SKM-1 treated with dmso at 0.1 percent for 144 hours (cell line): ENCODE results near the gene TICAM2.

Experiments used
- DNase-seq: peaks from one replicate; lab custom pipeline; 2025; ENCODE audit not compliant: unreplicated experiment; lab: John Stamatoyannopoulos, UW

TICAM2 gene

GRCh38 chr5:115611873-115612272 lies 9.6 kb upstream of the TICAM2 start:
- DNase-seq: no peak

GRCh38 chr5:115607935-115608334 lies 5.7 kb upstream of the TICAM2 start:
- no peak for DNase-seq

GRCh38 chr5:115605436-115605835 lies 3.2 kb upstream of the TICAM2 start:
- DNase-seq: no peak

DNA sequence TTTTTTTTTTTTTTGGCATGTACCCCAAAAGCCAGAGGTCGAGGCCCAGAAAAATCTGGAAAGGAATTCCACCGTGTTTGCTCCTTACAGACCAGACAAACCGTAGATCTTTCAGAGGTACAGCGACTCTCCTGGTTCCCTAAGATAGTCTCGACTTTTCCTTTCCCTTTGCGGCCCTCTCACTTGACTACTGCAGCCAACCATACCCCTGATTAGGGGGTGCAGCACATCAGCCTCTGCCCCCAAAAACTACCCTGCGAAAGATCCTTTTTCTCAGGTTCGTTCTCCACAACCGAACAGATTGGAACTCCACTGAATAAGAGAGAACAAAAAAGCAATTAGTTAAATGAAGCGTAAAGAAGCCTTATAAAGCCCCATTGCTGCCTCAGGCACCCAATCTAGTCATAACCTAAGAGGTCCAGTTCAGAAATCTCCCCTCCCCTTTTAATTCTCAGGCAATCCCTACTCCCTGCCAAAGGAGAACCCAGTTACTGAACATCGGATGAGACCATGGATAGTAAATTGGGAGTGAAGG lies 379 bp upstream of the TICAM2 start:
- no peak for DNase-seq

DNA sequence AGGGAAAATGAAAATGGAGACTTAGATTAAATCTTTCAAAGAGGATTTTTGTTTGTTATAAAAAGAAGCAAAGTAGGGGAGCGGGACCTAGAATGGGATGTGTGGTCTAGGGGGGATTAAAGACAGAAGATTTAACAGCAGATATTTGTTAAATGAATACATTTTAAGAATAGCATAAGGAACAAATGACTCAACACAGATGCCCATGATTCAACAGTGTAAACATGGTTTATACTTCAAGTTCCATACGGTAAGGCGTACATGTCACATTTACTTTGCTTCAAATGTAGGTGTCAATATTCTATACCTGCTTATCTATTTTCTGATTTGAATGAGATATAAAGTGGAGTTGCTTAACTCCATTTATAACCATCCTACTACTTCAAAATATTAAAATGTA lies 1.5 kb downstream of the TICAM2 start:
- no peak for DNase-seq

DNA sequence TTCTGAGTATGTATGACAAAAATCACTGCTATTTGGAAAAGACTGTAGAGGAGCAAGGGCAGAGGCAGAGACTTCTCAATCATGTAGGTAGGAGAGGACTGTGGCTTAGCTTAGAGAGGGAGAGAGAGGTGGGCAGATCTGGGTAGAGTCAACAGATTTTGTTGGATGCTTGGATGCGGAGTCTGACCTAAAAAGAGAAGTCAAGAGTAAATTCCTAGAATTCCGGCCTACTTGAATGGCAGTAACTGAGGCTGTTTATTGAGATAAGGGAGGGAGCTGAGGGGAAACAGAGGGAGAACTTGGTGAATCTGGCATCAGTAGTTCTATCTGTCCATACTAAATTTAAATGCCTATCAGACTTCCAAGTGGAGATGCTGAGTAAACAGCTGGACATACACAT lies 2.4 kb downstream of the TICAM2 start:
- DNase-seq: no peak

- DNase-seq: peak; percentile 9
These were observed 2.8 kb downstream of the TICAM2 start for GRCh38 chr5:115599502-115599901.

- no peak for DNase-seq
These were observed 7.9 kb downstream of the TICAM2 start for GRCh38 chr5:115594128-115595047.

- no peak for DNase-seq
These were observed 13.2 kb downstream of the TICAM2 start for GRCh38 chr5:115589043-115589442.

DNA sequence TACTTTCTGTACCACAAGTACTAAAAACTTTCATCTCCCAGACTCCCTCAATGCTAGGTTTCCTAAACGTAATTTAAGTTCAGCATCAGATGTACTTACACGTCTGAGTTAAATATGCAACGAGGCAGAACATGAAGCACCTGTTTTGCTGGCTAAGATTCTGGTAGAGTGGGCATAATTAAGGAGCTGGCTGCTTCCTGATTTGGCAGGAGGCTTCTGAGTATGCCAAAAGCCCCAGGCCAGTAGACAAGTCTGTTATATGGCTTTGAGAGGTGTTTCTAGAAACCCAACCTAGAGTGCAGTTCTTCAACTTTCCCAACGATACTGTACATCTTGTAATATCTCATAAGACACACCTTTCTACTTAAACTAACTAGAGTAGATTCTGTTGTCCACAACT lies 13.6 kb downstream of the TICAM2 start:
- DNase-seq: no peak

DNA sequence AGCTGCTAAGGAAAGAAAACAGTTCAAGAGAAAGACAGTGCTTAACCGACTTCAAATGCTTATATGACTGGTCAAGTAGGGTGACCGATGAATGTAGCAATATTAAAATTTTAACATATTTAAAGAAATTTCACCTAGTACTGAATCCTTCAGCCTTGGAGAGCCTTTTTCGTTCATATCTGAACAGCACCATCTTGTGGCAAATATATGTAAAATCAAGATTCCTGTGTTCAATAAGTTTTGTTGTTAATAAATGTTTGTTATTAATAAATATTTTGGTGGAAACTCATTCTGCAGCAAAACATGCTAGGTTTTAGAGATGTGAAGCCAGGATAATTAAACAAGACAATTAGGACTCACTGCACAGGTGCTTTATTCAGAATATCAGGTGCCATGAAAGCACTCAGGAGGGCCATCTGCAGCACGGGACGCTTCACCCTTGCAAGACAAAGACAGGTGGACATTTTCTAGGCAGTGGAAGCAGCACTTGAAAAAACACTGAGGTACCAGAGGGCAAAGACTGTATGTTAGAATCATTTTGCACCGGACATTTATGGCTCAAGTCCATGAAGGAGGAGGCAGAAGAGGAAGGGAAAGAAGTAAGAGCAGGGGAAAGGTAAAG lies 15.6 kb downstream of the TICAM2 start:
- peak; percentile 49 for DNase-seq

- no peak for DNase-seq
These were observed 17.0 kb downstream of the TICAM2 start for GRCh38 chr5:115585265-115585664.

GRCh38 chr5:115584501-115584900 lies 17.8 kb downstream of the TICAM2 start:
- DNase-seq: no peak

GRCh38 chr5:115583474-115583873 lies 18.8 kb downstream of the TICAM2 start:
- DNase-seq: no peak

- DNase-seq: no peak
These were observed 21.3 kb downstream of the TICAM2 start for GRCh38 chr5:115580941-115581340.

DNA sequence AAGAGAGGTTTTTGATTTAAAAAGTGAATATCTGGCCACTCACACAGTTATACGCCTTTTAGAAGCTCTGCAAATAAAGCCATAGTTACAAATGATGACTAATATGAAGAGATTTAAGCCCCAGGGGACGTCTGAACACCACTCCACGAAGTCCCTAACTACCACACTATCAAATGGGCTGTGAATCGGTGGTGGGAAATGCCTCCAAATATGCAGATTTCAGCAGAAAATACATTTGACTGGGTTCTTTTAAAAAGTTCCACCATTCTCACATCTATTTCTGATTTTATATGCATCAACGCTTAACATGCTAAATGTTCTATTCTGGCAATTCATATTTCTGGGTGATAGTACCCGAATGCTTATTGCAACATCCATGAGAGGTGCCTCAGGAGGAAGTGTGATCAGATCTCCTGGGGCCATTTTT lies 22.5 kb downstream of the TICAM2 start:
- no peak for DNase-seq

GRCh38 chr5:115579216-115579615 lies 23.1 kb downstream of the TICAM2 start:
- no peak for DNase-seq

DNA sequence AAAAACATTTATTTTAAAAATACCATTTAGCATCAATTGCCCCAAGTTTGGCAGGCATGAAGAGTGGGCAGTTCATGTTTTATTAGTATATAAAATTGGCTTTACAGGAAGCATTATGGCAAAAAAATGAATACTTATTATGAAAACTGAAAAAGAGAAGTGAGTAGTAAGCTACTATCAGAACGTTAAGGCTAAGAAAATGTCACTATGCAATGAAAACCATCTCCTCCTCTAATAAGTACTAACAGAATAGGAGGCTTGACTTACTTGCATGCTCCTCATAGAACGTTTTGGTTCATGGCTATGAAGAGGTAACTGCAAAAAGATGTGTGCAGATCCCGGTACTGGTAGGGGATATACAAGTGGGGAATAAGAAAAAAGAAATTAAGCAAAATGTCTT lies 23.6 kb downstream of the TICAM2 start:
- no peak for DNase-seq

DNA sequence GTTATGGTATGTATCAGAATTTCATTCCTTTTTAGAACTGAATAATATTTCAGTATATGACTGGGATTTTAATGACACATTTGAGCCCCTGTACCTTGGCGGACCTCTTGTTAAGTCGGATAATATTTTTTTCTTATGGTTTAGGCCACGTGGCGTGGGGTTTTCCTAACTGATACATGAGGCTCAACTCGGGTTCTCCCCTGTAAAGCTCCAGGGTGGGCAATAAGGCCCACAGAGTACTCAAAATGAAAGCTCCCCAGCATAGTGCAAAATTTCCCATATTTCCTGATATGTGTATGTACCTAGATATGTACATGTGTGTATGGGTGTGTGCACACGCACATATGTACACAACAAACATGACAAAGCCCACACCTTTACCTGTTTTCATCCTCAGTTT lies 24.5 kb downstream of the TICAM2 start:
- no peak for DNase-seq

GRCh38 chr5:115577329-115577728 lies 24.9 kb downstream of the TICAM2 start:
- DNase-seq: no peak

- DNase-seq: no peak
These were observed 26.9 kb downstream of the TICAM2 start for GRCh38 chr5:115575167-115576070.
